GM19240 (cell line): ENCODE results near the gene RCOR2.

Experiments
- DNase-seq: peaks from one replicate; pipeline ENCODE4 v3.0.0; 2011; ENCODE audit warnings: low spot score; ENCODE audit not compliant: insufficient read length

RCOR2 gene

GRCh38 chr11:63923319-63923718, 6.4 kb upstream of the RCOR2 start:
- DNase-seq: no peak

GRCh38 chr11:63922673-63923192, 5.8 kb upstream of the RCOR2 start:
- no peak for DNase-seq

- DNase-seq: no peak
Measured at GRCh38 chr11:63920939-63921417, 4.0 kb upstream of the RCOR2 start.

- DNase-seq: no peak
Measured at GRCh38 chr11:63920126-63920938, 3.4 kb upstream of the RCOR2 start.

- no peak for DNase-seq
Measured at GRCh38 chr11:63919267-63920125, 2.5 kb upstream of the RCOR2 start.

GRCh38 chr11:63918507-63919191, 1.7 kb upstream of the RCOR2 start:
- DNase-seq: no peak

- DNase-seq: no peak
Measured at GRCh38 chr11:63917692-63918506, 935 bp upstream of the RCOR2 start.

- no peak for DNase-seq
Measured at GRCh38 chr11:63915961-63916836, 765 bp downstream of the RCOR2 start.

- no peak for DNase-seq
Measured at GRCh38 chr11:63914896-63915691, 1.9 kb downstream of the RCOR2 start.

GRCh38 chr11:63913866-63914830, 2.8 kb downstream of the RCOR2 start:
- DNase-seq: no peak

- DNase-seq: no peak
Measured at GRCh38 chr11:63912678-63913077, 4.3 kb downstream of the RCOR2 start.

GRCh38 chr11:63911876-63912275, 5.1 kb downstream of the RCOR2 start:
- no peak for DNase-seq

GRCh38 chr11:63911440-63911839, 5.5 kb downstream of the RCOR2 start:
- DNase-seq: no peak

- no peak for DNase-seq
Measured at GRCh38 chr11:63910675-63911074, 6.3 kb downstream of the RCOR2 start.

- no peak for DNase-seq
Measured at GRCh38 chr11:63909591-63910506, 7.1 kb downstream of the RCOR2 start.

GRCh38 chr11:63908631-63909401, 8.1 kb downstream of the RCOR2 start:
- no peak for DNase-seq
